ENCODE measurements around the gene RARA.
"Not testable (repeated sequence)": the region's sequence is repeated elsewhere in the genome, so short reads cannot be mapped to it uniquely, and the experiment has no call there.

Gene RARA

DNA sequence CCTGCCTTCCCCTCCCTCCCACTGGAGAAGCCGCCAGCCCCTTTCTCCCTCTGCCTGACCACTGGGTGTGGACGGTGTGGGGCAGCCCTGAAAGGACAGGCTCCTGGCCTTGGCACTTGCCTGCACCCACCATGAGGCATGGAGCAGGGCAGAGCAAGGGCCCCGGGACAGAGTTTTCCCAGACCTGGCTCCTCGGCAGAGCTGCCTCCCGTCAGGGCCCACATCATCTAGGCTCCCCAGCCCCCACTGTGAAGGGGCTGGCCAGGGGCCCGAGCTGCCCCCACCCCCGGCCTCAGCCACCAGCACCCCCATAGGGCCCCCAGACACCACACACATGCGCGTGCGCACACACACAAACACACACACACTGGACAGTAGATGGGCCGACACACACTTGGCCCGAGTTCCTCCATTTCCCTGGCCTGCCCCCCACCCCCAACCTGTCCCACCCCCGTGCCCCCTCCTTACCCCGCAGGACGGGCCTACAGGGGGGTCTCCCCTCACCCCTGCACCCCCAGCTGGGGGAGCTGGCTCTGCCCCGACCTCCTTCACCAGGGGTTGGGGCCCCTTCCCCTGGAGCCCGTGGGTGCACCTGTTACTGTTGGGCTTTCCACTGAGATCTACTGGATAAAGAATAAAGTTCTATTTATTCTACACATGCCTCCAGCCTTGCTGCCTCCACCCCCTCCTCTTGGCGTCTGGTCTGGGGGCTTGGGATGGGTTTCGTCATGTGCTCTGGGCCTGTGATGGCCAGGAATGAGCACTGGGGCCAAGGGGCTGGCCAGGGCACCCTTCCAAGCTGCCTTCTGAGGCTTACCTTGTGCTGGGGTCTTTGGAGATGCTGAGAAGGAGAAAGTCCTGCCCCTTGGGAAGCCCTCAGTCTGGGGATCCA, 48.3 kb downstream of the RARA start:
- DNase-seq (ENCODE audit: low spot score): no peak

GRCh38 chr17:40358323-40359038, 49.5 kb downstream of the RARA start:
- peak; percentile 91 for DNase-seq (ENCODE audit: low spot score)

- DNase-seq (ENCODE audit: low spot score): no peak
These were observed 51.1 kb downstream of the RARA start for GRCh38 chr17:40360091-40360490.

GRCh38 chr17:40361063-40361924, 52.3 kb downstream of the RARA start:
- DNase-seq (ENCODE audit: low spot score): no peak

GRCh38 chr17:40361925-40362695, 53.1 kb downstream of the RARA start:
- no peak for DNase-seq (ENCODE audit: low spot score)

DNA sequence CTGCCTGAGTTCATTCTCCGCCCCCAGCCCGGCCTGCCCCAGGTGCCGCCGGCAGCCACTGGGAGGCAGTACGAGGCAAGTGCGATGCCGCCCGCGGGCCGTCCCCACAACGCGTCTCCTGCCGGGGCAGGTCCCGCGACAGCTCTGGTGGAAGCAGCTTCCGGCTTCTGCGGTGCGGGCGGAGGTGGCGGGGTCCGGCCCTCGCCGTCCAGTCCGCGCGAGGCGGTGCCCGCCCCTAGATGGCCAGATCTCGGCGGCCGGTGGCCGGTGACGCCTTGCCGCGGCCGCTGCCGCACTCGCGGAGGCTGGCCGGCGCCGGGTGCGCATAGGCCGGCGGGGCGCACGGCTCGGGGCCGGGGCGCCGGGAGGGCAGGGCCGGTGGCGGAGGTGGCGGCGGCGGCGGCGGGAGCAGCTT, 53.7 kb downstream of the RARA start:
- peak; percentile 51 for DNase-seq (ENCODE audit: low spot score)

- DNase-seq (ENCODE audit: low spot score): no peak
These were observed 54.3 kb downstream of the RARA start for GRCh38 chr17:40363111-40363827.

- DNase-seq (ENCODE audit: low spot score): no peak
These were observed 55.3 kb downstream of the RARA start, which contains the start of gene GJD3 for GRCh38 chr17:40364121-40364861. GJD3 (minus strand) TSS chr17:40364737; CDS start chr17:40363815, 922 bp downstream.

GRCh38 chr17:40364906-40365305, 55.9 kb downstream of the RARA start:
- DNase-seq (ENCODE audit: low spot score): no peak

DNA sequence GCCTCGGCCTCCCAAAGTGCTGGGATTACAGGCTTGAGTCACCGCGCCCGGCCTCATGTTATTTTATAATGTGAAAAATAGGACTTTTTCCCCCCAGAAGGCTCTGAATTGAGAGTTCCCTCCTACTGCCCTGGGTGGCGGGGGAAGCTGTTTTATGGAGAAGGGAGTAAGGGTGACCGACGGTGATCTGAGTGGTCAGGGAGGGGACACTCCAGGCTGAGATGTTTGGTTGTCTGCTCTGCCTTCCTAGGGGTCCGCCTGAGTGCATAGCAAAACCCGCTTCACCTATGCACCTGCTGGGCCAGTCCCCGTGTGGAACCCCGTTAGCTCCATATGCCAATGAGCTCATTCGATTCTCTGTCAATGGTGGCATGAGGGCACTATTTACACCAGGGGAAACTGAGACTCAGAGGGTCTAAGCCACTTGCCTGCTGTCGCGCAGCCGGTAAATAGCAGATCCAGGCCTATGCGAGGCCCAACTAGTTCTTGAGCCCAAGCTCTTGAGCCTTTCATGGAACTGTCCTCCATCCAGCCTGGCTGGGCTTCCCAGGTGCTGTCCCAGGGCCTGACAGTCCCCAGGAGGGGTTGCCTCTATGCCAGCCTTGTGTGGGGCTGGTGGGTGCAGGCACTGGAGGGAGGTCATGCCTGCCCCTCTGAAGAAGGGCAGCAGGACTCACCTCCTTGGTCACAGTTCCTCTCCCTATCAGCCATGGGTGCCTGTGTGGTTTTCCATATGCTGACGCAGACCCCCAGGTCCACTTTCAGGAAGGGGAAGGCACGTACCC, 57.3 kb downstream of the RARA start:
- no peak for DNase-seq (ENCODE audit: low spot score)

DNA sequence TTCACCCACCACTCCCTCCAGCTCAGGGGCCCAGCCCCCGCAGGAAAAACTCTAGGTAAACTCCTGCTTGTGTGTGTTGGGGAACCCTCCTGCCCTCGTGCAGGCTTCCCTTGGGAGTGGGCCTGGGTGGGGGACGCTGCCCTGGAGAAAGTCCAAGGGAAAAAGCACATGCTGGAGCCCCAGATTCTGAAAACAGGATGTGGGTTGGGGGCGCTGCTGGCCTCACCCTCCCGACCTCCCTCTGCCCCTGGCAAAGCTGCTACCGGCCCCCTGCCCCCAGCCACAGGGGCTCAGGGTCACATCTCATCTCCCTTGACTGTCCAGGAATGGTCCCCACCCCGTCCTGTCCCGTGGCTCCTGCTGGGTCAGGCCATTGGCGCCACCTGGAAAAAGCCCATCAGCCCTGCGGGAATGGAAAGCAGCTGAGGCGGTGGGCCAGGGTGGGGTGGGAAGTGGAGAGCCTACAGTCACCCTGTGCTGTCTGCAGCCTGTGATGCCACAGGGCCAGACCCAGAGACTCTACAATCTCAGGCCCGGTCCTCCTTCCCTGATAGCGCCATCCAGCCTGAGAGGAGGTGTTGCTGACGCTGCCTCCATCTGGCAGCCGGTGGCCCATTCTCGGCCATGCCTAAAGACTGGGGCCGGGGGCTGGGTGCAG, 58.0 kb downstream of the RARA start:
- DNase-seq (ENCODE audit: low spot score): no peak

DNA sequence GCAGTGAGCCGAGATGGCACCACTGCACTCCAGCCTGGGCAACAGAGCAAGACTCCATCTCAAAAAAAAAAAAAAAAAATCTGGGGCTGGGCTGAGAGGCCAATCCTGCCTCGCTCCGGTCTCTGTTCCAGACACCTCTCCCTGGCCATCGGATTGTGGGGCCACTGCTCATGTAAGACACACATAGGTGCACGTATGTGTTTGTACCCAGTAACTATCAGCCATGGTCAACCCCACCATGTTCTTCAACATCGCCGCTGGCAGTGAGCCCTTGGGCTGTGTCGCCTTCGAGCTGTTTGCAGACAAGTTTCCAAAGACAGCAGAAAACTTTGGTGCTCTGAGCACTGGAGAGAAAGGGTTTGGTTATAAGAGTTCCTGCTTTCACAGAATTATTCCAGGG, 58.7 kb downstream of the RARA start:
- not testable (repeated sequence) for DNase-seq (ENCODE audit: low spot score)

DNA sequence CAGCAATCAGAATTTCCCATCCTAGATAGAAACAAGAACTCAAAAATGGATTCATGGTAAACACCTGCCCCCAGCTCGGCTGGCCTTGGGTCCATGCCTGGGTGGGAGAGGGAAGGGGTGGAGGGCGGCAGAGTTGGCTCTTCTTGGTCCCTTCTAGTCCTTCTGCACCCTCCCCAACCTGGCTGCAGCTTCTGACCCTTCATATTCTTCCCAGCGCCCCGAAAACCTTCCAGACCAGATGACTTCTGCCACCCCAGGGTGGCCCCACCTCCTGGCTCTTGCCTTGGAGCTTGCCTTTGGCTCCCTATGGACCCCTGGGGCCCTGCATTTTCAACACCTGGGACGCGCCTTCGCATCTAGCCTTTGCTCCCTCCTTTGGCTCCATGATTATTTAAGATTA, 60.9 kb downstream of the RARA start:
- DNase-seq (ENCODE audit: low spot score): no peak

- DNase-seq (ENCODE audit: low spot score): no peak
These were observed 62.4 kb downstream of the RARA start for GRCh38 chr17:40371261-40371929.

DNA sequence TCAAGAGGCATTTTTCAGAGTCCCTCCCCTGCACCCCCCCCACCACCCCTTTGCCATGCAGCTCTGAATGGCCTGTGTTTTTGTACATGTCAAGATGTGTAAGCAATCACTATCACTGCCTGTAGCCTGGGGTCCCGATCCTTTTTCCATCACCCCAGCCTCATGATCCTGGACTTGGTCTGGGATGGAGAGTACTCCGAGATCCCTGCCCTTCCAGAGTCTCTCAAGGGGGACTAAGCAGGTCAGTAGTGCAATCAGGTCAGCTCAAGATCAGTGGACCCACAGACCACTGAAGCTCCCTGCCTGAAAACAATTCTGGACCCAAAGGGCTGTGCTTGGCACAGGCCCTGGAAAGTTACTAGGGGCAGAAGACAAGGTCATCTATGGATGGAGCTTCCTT, 63.1 kb downstream of the RARA start:
- no peak for DNase-seq (ENCODE audit: low spot score)

- DNase-seq (ENCODE audit: low spot score): not testable (repeated sequence)
These were observed 63.7 kb downstream of the RARA start for GRCh38 chr17:40372644-40373043.

DNA sequence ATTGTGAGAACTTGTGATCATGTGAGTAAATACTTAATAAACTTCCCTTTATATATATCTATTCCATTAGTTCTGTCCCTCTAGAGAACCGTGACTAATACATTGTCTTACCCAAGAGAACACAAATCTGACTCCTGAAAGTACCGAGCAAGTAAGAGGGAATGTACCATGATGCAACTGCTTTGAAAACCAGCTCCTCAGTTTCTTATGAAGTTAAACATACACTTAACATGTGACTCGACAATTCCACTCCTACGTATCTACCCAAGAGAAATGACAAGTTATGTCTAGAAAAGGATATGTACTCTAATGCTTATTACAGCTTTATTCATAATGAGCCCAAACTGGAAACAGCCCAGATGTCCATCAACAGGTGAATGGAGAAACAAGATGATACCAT, 64.3 kb downstream of the RARA start:
- no peak for DNase-seq (ENCODE audit: low spot score)

GRCh38 chr17:40373999-40374398, 65.0 kb downstream of the RARA start:
- no peak for DNase-seq (ENCODE audit: low spot score)
